ENCODE results near the gene TXNDC17.

- TF ChIP-seq CTCF (conservative IDR thresholded peaks at IDR 0.05 in 1 of 2, IDR thresholded peaks at IDR 0.05 in 1 of 2; ENCODE audit: low read depth in 1 of 2, low read length in 2 of 2) (no peak), EZH2 (IDR thresholded peaks at IDR 0.05; ENCODE audit: low read length, missing control alignments) (no peak)
Measured at GRCh38 chr17:6669479-6670212, 28.8 kb downstream of the TXNDC17 start.

Data from fibroblast of lung (primary cell).